ENCODE measurements around the gene TMEM88. TPM values are rescaled to one million over a fixed set of nuclear protein-coding genes. Genes with fewer than 3 reads are reported as not detected.

The TMEM88 gene
- total RNA-seq, 3 donors from 2014 or later, result 4.8 to 21.0 (median 5.7) TPM

- no peaks in the 10 kb centered on the region for H3K36me3 ChIP-seq
- no peak overlapping the region for H3K4me3 ChIP-seq
- H3K9me3 ChIP-seq, result no peaks in the 10 kb centered on the region
- H3K27me3 ChIP-seq, result no peaks in the 10 kb centered on the region
- H3K4me1 ChIP-seq, result no peaks in the 10 kb centered on the region
- DNase-seq (ENCODE audit: low spot score in 2 of 2), result no peak
- no peak for TF ChIP-seq POLR2AphosphoS5 (IDR thresholded peaks at IDR 0.05)
- H3K27ac ChIP-seq, result no peak overlapping the region
- intact Hi-C loops (cut with DNase I; ENCODE audit: low total_unique reads), result no loop called here
These were observed 35.9 kb upstream of the TMEM88 start for GRCh38 chr17:7818746-7819645.

GRCh38 chr17:7820231-7820630 lies 34.6 kb upstream of the TMEM88 start:
- intact Hi-C loops (cut with DNase I; ENCODE audit: low total_unique reads), result no loop called here
- Histone ChIP-seq H3K27me3 (no peaks in the 10 kb centered on the region), H3K36me3 (no peaks in the 10 kb centered on the region), H3K9me3 (no peaks in the 10 kb centered on the region), H3K27ac (no peak overlapping the region), H3K4me1 (no peaks in the 10 kb centered on the region), H3K4me3 (no peak overlapping the region)
- TF ChIP-seq CTCF (IDR thresholded peaks at IDR 0.05) (no peak), POLR2A (IDR thresholded peaks at IDR 0.05) (no peak), POLR2AphosphoS5 (IDR thresholded peaks at IDR 0.05) (no peak)
- DNase-seq (ENCODE audit: low spot score in 2 of 2), result no peak

- no peak overlapping the region for H3K27ac ChIP-seq
- H3K27me3 ChIP-seq, result no peaks in the 10 kb centered on the region
- no peaks in the 10 kb centered on the region for H3K36me3 ChIP-seq
- no peak overlapping the region for H3K4me3 ChIP-seq
- intact Hi-C loops (cut with DNase I; ENCODE audit: low total_unique reads), result no loop called here
- H3K9me3 ChIP-seq, result no peaks in the 10 kb centered on the region
- TF ChIP-seq POLR2AphosphoS5 (IDR thresholded peaks at IDR 0.05), result no peak
- TF ChIP-seq POLR2A (IDR thresholded peaks at IDR 0.05), result no peak
- no peak for TF ChIP-seq CTCF (IDR thresholded peaks at IDR 0.05)
- H3K4me1 ChIP-seq, result no peaks in the 10 kb centered on the region
- no peak for DNase-seq (ENCODE audit: low spot score in 2 of 2)
These were observed 32.7 kb upstream of the TMEM88 start for GRCh38 chr17:7822126-7822525.

- no peak overlapping the region for H3K27ac ChIP-seq
- no peak for TF ChIP-seq CTCF (IDR thresholded peaks at IDR 0.05)
- TF ChIP-seq POLR2AphosphoS5 (IDR thresholded peaks at IDR 0.05), result no peak
- no peak for TF ChIP-seq POLR2A (IDR thresholded peaks at IDR 0.05)
- H3K4me3 ChIP-seq, result no peak overlapping the region
- H3K27me3 ChIP-seq, result no peaks in the 10 kb centered on the region
- DNase-seq (ENCODE audit: low spot score in 2 of 2), result no peak
- H3K36me3 ChIP-seq, result no peaks in the 10 kb centered on the region
- no peaks in the 10 kb centered on the region for H3K4me1 ChIP-seq
- H3K9me3 ChIP-seq, result no peaks in the 10 kb centered on the region
- intact Hi-C loops (cut with DNase I; ENCODE audit: low total_unique reads), result no loop called here
These were observed 31.3 kb upstream of the TMEM88 start for GRCh38 chr17:7823581-7824001.

- Histone ChIP-seq H3K4me3 (no peak overlapping the region), H3K4me1 (no peaks in the 10 kb centered on the region), H3K9me3 (no peaks in the 10 kb centered on the region), H3K27ac (no peak overlapping the region), H3K27me3 (no peaks in the 10 kb centered on the region), H3K36me3 (no peaks in the 10 kb centered on the region)
- intact Hi-C loops (cut with DNase I; ENCODE audit: low total_unique reads), result no loop called here
- DNase-seq (ENCODE audit: low spot score in 2 of 2), result no peak
- TF ChIP-seq POLR2AphosphoS5 (IDR thresholded peaks at IDR 0.05) (no peak), CTCF (IDR thresholded peaks at IDR 0.05) (no peak), POLR2A (IDR thresholded peaks at IDR 0.05) (no peak)
These were observed 30.6 kb upstream of the TMEM88 start for GRCh38 chr17:7824021-7824924.
